ENCODE data around the gene CDKN2D.
A peak's percentile ranks its signal among the peaks of the same experiment; 100 is the strongest.
"Not testable (repeated sequence)": the region's sequence is repeated elsewhere in the genome, so short reads cannot be mapped to it uniquely, and the experiment has no call there.

CDKN2D gene

GRCh38 chr19:10551698-10552301 is 17.0 kb downstream of the CDKN2D start:
- DNase-seq (ENCODE audit: low read depth in 2 of 2): no peak

GRCh38 chr19:10551006-10551405 is 17.8 kb downstream of the CDKN2D start:
- not testable (repeated sequence) for DNase-seq (ENCODE audit: low read depth in 2 of 2)

- DNase-seq (ENCODE audit: low read depth in 2 of 2): no peak
Measured at GRCh38 chr19:10550336-10550735, 18.4 kb downstream of the CDKN2D start.

- no peak for DNase-seq (ENCODE audit: low read depth in 2 of 2)
Measured at GRCh38 chr19:10549733-10550132, 19.0 kb downstream of the CDKN2D start.

- no peak for DNase-seq (ENCODE audit: low read depth in 2 of 2)
Measured at GRCh38 chr19:10548746-10549276, 20.0 kb downstream of the CDKN2D start.

- no peak for DNase-seq (ENCODE audit: low read depth in 2 of 2)
Measured at GRCh38 chr19:10546817-10547216, 22.0 kb downstream of the CDKN2D start.

GRCh38 chr19:10544753-10545251 is 24.0 kb downstream of the CDKN2D start:
- no peak for DNase-seq (ENCODE audit: low read depth in 2 of 2)

- no peak for DNase-seq (ENCODE audit: low read depth in 2 of 2)
Measured at GRCh38 chr19:10544242-10544752, 24.5 kb downstream of the CDKN2D start.

GRCh38 chr19:10543420-10544241 is 25.1 kb downstream of the CDKN2D start, which contains the start of gene ATG4D:
ATG4D (plus strand) TSS chr19:10543904; CDS start chr19:10544091, 187 bp downstream.
- peak; percentile 50 to 61 for DNase-seq (ENCODE audit: low read depth in 2 of 2)

GRCh38 chr19:10543059-10543419 is 25.7 kb downstream of the CDKN2D start:
- no peak for DNase-seq (ENCODE audit: low read depth in 2 of 2)

- not testable (repeated sequence) for DNase-seq (ENCODE audit: low read depth in 2 of 2)
Measured at GRCh38 chr19:10539016-10539415, 29.8 kb downstream of the CDKN2D start.

- no peak for DNase-seq (ENCODE audit: low read depth in 2 of 2)
Measured at GRCh38 chr19:10538204-10538983, 30.4 kb downstream of the CDKN2D start.

- DNase-seq (ENCODE audit: low read depth in 2 of 2): no peak
Measured at GRCh38 chr19:10537668-10538067, 31.1 kb downstream of the CDKN2D start.

GRCh38 chr19:10535613-10536012 is 33.2 kb downstream of the CDKN2D start:
- no peak for DNase-seq (ENCODE audit: low read depth in 2 of 2)

GRCh38 chr19:10533646-10534386 is 35.0 kb downstream of the CDKN2D start:
- DNase-seq (ENCODE audit: low read depth in 2 of 2): no peak

GRCh38 chr19:10532457-10532856 is 36.3 kb downstream of the CDKN2D start:
- no peak for DNase-seq (ENCODE audit: low read depth in 2 of 2)

- DNase-seq (ENCODE audit: low read depth in 2 of 2): not testable (repeated sequence)
Measured at GRCh38 chr19:10526887-10527286, 41.9 kb downstream of the CDKN2D start.

GRCh38 chr19:10525636-10526035 is 43.1 kb downstream of the CDKN2D start:
- DNase-seq (ENCODE audit: low read depth in 2 of 2): no peak

GRCh38 chr19:10523135-10523636 is 45.6 kb downstream of the CDKN2D start:
- no peak for DNase-seq (ENCODE audit: low read depth in 2 of 2)

- no peak for DNase-seq (ENCODE audit: low read depth in 2 of 2)
Measured at GRCh38 chr19:10521461-10522171, 47.2 kb downstream of the CDKN2D start.
